ENCODE data around the gene SLC26A9. TPM values are rescaled to one million over a fixed set of nuclear protein-coding genes. Genes with fewer than 3 reads are reported as not detected.

Gene SLC26A9
- total RNA-seq, 4 donors from 2014 or later: 1.6 to 4.8 (median 3.3) TPM

DNA sequence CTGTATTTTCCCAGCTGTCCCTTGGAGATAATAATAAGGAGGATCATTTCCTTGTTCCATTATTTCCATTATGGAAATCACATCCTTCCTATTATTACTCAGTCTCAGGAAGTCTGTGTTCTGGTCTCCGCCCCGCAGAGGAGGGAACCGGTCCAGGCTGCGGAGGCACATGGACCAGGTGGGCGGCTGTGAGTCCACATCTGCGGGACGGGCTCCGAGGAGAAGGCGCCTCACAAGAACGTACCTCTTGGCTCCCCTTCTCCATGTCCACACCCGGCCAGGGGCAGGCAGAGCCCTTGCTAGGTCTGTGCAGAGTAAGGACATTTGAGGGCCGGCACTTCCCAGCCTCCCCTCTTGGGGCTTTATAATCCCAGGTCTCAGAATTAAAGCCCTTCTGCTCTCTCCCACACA is 45.3 kb upstream of the SLC26A9 start:
- TF ChIP-seq, protein P1, sequence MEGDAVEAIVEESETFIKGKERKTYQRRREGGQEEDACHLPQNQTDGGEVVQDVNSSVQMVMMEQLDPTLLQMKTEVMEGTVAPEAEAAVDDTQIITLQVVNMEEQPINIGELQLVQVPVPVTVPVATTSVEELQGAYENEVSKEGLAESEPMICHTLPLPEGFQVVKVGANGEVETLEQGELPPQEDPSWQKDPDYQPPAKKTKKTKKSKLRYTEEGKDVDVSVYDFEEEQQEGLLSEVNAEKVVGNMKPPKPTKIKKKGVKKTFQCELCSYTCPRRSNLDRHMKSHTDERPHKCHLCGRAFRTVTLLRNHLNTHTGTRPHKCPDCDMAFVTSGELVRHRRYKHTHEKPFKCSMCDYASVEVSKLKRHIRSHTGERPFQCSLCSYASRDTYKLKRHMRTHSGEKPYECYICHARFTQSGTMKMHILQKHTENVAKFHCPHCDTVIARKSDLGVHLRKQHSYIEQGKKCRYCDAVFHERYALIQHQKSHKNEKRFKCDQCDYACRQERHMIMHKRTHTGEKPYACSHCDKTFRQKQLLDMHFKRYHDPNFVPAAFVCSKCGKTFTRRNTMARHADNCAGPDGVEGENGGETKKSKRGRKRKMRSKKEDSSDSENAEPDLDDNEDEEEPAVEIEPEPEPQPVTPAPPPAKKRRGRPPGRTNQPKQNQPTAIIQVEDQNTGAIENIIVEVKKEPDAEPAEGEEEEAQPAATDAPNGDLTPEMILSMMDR (IDR thresholded peaks at IDR 0.05): no peak
- no peak for TF ChIP-seq POLR2A (IDR thresholded peaks at IDR 0.05)
- Histone ChIP-seq H3K9me3 (no peaks in the 10 kb centered on the region), H3K36me3 (no peaks in the 10 kb centered on the region), H3K27ac (peak overlapping the region in 1 of 3 donors; percentile 23), H3K4me1 (peaks cover 24 to 29% of the 10 kb centered on the region in 2 donors), H3K27me3 (no peaks in the 10 kb centered on the region), H3K4me3 (replicated peaks in 1 of 3) (no peak overlapping the region)
- 82 to 90% methylated on average over 11 to 12 of the region's 12 CpGs for WGBS, 2 donors
- intact Hi-C loops (cut with DNase I): no loop called here
- DNase-seq: no peak

DNA sequence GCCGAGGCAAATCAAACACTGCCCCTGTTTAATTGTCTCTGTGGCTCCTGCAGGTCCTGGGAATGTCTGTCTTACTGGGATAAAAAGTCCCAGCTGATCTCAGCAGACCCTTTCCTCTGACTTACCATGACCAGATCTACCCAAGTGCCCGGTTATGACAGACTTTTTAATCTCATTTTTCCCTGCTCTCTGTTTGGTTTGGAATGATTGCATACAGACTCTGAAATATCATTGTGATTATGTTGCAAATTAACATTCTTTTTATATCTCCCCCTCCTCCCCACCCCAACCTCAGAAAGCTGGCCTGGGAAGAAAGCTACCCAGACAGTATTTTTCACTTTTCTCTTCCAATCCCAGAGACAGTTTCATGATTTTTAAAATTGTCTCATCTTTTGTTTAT is 43.6 kb upstream of the SLC26A9 start:
- Histone ChIP-seq H3K27me3 (no peaks in the 10 kb centered on the region), H3K4me3 (replicated peaks in 1 of 3) (no peak overlapping the region), H3K9me3 (no peaks in the 10 kb centered on the region), H3K27ac (peak overlapping the region in 2 of 3 donors; percentile 28 to 29), H3K36me3 (no peaks in the 10 kb centered on the region), H3K4me1 (peaks cover 24 to 30% of the 10 kb centered on the region in 2 donors)
- intact Hi-C loops (cut with DNase I): no loop called here
- DNase-seq: no peak
- TF ChIP-seq, protein P1 (IDR thresholded peaks at IDR 0.05): no peak
- WGBS, 2 donors: 58 to 83% methylated on average over 2 of the region's 2 CpGs

DNA sequence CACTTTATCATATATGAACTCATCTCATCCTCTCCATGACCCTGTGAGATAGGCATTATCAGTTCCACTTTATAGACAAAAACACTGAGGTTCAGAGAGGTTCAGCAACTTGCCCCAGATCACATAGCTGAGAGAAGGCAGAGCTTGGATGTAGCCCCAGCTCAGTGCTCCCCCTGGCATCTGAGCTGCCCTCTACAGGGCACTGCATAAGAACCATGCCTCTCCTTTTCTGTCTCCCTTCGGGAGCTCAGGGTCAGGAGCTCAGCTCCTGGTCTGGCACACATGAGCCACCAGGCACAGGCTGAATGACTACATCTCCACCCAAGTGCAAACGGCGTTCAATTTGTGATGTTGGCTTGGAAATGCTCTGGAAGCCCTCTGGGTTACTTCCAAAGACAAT is 43.0 kb upstream of the SLC26A9 start:
- Histone ChIP-seq H3K27me3 (no peaks in the 10 kb centered on the region), H3K27ac (peak overlapping the region in 2 of 3 donors; percentile 28 to 29), H3K4me1 (peaks cover 24 to 30% of the 10 kb centered on the region in 2 donors), H3K4me3 (replicated peaks in 1 of 3) (no peak overlapping the region), H3K36me3 (no peaks in the 10 kb centered on the region), H3K9me3 (no peaks in the 10 kb centered on the region)
- intact Hi-C loops (cut with DNase I): no loop called here
- 20 to 83% methylated on average over 1 to 3 of the region's 3 CpGs for WGBS, 2 donors
- TF ChIP-seq, protein P1 (IDR thresholded peaks at IDR 0.05): no peak
- no peak for TF ChIP-seq POLR2A (IDR thresholded peaks at IDR 0.05)
- DNase-seq: peak in 1 of 2 donors; percentile 20

DNA sequence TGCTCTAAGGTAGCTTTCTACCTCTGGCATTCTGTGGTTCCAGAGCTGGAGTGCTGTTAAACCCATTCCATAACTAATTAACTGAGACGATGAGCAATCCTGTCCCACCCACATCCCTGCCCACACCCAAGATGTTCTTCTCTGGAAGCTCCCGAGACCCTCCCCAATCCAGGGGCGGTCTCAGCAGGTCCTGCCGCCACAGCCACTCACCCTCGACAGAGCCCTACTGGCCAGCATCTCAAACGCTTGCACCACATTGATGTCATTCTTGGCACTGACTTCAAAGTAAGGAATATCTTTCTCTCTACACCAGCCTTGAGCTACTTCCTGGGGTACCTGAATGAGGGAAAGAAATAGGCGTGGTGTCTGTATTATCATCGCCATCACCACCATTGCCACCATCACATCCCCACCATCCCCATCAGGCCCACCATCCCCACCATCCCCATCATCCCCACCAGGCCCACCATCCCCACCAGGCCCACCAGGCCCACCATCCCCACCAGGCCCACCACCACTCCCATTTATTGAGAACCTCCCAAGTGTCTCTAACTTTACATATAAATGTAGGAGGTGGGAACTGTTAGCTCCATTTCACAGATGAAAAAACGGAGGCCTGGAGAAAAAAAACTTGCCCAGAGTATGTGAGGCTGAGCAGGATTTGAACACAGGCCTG is 42.2 kb upstream of the SLC26A9 start:
- Histone ChIP-seq H3K4me1 (peaks cover 24 to 30% of the 10 kb centered on the region in 2 donors), H3K36me3 (no peaks in the 10 kb centered on the region), H3K9me3 (no peaks in the 10 kb centered on the region), H3K4me3 (replicated peaks in 1 of 3) (no peak overlapping the region), H3K27me3 (no peaks in the 10 kb centered on the region), H3K27ac (peak overlapping the region in 2 of 3 donors; percentile 16 to 63)
- no peak for DNase-seq
- WGBS, 2 donors: 90 to 94% methylated on average over 9 of the region's 9 CpGs
- intact Hi-C loops (cut with DNase I): no loop called here
- no peak for TF ChIP-seq POLR2A (IDR thresholded peaks at IDR 0.05)
- TF ChIP-seq, protein P1 (IDR thresholded peaks at IDR 0.05): no peak

DNA sequence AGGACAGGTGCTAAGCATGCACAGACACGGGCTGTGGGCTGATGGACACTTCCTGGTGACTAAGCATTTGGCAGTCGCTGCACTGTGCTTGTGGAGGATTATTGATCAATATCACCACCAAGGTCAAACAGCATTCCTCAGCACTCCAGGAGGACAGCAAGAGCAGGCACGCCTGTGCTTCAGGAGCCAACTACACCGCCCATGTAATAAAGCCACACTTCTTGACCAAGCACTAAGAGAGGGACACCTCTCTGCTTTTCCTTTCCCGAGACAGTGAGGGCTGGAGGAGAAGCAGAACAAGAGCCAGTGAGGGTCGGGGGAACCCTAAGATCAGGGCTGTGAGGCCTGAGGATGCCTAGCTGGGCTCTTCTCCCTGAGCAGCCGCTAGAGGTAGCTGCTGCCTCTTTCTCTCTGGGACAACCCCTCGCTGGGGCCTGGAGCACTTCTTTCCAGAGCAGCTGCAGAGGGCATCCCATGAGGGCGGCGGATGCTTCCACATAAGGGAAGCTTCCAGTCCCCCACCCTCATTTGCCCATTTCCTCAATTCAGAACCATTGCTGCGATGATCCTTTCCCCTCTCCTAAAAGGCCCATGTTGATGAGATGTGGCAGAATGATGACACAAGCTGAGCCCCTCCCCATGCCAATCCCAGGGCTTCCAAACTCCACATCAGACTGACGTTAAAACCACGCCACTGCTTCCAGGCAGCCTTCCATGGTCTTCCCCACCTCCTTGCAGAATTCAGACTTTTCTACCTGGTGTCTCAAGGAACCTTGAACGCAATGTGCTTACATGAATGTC is 40.9 kb upstream of the SLC26A9 start:
- peaks cover 24 to 30% of the 10 kb centered on the region in 2 donors for H3K4me1 ChIP-seq
- H3K36me3 ChIP-seq: no peaks in the 10 kb centered on the region
- 27 to 41% methylated on average over 13 to 14 of the region's 14 CpGs for WGBS, 2 donors
- intact Hi-C loops (cut with DNase I): loop anchor here (2.0 kb wide), 1 partner anchor 125 kb away; no protein-coding TSS in a partner anchor
- H3K27ac ChIP-seq: peak overlapping the region; percentile 53 to 74 (median 63)
- H3K27me3 ChIP-seq: no peaks in the 10 kb centered on the region
- peak; percentile 70 to 80 for DNase-seq
- no peak overlapping the region for H3K4me3 ChIP-seq (replicated peaks in 1 of 3)
- no peak for TF ChIP-seq POLR2A (IDR thresholded peaks at IDR 0.05)
- TF ChIP-seq, protein P1 (IDR thresholded peaks at IDR 0.05): peak; percentile 29 to 88 (median 74)
- H3K9me3 ChIP-seq: no peaks in the 10 kb centered on the region
